Inflammatory macrophage (primary cell): ENCODE results near the gene NPFF.
"Not testable (repeated sequence)": the region's sequence is repeated elsewhere in the genome, so short reads cannot be mapped to it uniquely, and the experiment has no call there.

ENCODE experiments used
- DNase-seq, 2 donors: peaks; one replicate each; pipeline ENCODE4 v3.0.0-alpha.2; 2020 to 2022

NPFF gene

GRCh38 chr12:53495903-53496751 is 11.2 kb downstream of the NPFF start:
- DNase-seq, result peak; percentile 61 to 71

- DNase-seq, result no peak
Measured at GRCh38 chr12:53493610-53494391, 13.5 kb downstream of the NPFF start.

GRCh38 chr12:53492830-53493609 is 14.3 kb downstream of the NPFF start:
- peak; percentile 79 to 91 for DNase-seq

DNA sequence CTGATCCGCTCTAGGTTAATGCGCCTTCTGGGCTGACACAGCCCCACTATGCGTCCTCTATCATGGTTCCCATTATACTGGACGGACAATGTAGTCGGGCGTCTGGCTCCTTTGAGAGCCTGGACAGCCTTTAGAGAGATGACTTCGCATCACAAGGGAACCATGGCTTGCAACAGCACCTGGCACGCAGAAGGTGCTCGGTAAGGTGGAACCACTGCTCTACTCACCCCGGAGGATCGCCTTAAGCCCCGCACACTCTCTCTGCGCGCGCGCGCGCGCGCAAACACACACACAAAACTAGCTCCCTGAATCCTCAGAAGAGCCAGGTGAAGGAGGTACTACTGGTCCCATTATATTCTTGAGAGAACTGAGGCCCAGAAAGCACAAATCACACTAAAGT is 15.1 kb downstream of the NPFF start:
- DNase-seq, result no peak

- DNase-seq, result no peak
Measured at GRCh38 chr12:53489242-53489864, 17.9 kb downstream of the NPFF start.

- DNase-seq, result no peak
Measured at GRCh38 chr12:53486736-53487487, 20.4 kb downstream of the NPFF start.

DNA sequence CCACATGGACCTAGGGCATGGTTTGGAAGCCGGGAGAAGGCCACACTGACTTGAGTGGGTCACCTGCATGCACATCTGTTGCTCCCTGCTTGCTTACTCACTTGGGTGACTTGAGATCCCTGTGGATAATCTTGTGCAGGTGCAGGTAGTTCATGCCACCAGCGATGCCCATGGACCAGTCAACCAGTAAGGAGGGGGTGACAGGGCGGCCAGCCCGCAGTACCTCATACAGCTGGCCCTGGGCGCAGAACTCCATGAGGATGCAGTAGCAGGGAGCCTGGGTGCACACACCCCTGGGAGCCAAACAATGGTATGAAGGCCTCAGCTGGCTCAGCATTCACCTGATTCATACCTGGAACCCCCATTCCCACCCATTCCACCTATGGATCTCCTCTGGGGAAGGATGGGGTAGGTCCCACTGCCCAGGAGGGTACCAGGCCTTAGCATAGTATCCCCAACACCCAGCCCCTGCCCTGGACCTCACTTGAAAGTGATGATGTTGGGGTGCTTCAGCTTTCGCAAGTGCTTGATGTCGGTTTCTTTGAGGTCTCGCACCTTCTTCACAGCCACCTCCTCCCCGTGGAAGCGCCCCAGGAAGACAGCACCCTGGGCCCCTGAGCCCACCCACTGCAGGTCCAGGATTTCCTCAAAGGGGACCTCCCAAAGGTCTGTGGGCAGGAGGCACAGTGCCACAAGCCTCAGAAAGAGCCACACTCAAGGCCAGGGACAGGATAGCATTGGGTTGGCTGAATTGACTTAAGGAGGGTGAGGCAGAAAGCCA is 21.1 kb downstream of the NPFF start:
- no peak for DNase-seq

GRCh38 chr12:53484686-53485575 is 22.4 kb downstream of the NPFF start:
- DNase-seq, result no peak

GRCh38 chr12:53483979-53484377 is 23.3 kb downstream of the NPFF start:
- DNase-seq, result no peak

GRCh38 chr12:53483225-53483978 is 23.9 kb downstream of the NPFF start:
- DNase-seq, result no peak

GRCh38 chr12:53482626-53483168 is 24.6 kb downstream of the NPFF start:
- no peak for DNase-seq

DNA sequence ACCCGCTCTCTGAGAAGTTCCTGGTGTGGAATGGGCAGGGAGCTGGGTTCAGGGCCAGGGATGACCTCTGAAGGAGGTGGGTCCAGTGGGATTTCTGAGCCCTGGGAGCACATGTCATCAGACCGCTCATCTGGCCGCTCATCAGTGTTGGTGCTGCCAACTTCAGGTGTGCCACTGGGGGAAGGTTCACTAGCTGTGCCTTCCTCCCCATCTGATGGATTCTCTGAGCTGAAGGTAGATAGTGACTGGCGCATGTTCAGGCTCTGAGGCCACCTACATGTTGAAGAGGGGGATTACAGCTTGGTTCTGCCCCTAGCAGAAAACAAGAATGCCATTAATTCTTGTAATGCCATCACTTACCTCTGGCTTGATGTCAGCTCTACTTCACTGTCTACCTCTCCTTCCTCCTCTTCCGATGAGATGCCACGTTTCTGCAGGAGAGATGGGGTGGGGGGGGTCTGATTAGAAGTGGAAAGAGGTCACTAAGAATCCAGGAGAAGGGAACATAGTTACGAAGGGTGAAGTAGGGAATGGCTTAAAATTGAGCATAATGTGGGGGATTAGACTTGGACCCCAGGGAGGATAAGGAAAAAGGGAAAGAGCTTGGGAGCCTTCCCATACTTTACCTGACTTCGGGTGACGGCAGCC is 25.2 kb downstream of the NPFF start:
- no peak for DNase-seq

- not testable (repeated sequence) for DNase-seq
Measured at GRCh38 chr12:53481458-53481857, 25.8 kb downstream of the NPFF start.

DNA sequence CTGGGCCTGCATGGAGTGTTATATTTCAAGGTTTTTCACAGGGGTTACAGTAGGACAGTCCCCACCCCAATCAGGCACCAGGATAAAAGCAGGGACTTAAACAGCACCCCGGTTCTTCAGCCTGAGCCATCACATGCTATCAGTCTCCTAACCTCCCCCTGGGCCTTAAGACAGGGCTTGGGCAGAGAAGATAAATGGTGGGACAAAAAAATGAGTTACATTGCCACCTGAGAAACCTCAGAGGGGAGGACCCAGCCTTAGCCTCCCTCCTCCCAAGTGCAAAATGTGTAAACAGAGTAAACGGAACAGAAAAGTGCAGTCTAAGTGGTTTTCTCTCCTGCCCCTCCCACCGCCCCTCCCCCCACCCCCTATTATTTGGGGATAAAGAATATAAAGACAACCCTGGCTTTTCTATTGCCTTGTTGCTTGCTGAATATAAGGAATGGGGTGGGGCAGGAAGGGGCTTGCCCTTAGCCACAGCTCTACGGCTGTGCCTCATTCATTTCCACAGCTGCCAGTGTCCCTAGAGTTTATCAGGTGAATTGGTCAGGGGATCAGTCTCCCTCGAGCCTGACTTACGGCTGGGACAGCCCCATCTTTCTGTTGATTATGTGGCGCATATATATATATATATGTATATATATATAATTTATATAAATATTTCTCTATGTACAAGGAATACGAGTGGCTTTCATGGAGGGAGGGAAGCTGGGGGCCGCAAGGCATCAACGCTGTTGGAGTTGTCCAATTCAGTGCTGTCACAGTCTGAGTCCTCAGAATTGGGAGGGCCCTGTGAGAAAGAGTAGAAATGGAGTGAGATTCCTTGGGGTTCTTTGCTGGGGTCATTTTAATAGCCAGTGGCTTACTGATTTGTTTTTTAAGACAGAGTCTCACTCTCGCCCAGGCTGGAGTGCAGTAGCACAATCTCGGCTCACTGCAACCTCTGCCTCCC is 26.5 kb downstream of the NPFF start:
- no peak for DNase-seq

DNA sequence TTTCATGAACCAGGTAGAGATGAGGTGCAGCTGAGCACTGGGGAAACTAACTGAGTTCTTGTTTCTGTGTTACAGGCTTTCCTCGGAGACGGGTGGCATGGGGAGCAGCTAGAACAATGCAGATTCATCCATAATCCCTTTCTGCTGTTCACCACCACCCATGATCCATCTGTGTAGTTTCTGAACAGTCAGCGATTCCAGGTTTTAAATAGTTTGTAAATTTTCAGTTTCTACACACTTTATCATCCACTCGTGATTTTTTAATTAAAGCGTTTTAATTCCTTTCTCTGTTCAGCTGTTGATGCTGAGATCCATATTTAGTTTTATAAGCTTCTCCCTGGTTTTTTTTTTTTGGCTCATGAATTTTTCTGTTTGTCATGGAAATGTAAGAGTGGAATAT is 28.0 kb downstream of the NPFF start:
- DNase-seq, result no peak

GRCh38 chr12:53478865-53479264 is 28.4 kb downstream of the NPFF start:
- no peak for DNase-seq

DNA sequence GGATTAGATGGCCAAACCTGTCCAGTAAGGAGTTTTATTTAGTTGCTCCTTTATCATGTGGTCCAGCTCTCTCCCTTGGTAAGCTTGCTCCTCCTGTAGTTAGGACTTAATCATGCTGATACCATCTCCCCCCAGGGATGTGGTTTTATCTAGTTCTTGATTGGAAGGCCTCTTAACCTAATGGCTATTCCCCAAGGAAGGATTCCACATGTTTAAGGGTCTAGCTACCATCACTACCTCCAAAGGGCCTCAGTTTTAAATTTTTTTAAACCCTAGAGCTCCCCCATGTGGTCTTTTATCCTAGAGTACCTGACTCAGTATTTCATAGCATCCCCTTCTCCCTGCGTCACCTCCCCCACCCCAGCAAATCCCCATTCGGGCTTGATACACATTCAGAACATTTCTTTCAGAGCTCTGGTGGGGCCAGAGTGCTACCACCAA is 30.5 kb downstream of the NPFF start:
- DNase-seq, result no peak
